DND-41 (cell line): Measurements from ENCODE around the gene NOL3.

ENCODE experiments used
- EZH2 ChIP-seq: IDR thresholded peaks from 3 replicates; pipeline ENCODE4 v1.6.1; 2012; ENCODE audit warnings: borderline replicate concordance, low read depth, mild to moderate bottlenecking, moderate library complexity, low read length, inconsistent platforms; ENCODE audit not compliant: severe bottlenecking
- TF ChIP-seq, protein P1 (sequence below): IDR thresholded peaks from 2 replicates; pipeline ENCODE4 v1.5.1; 2012; ENCODE audit warnings: borderline replicate concordance, low read length, moderate library complexity, mild to moderate bottlenecking; ENCODE audit not compliant: poor library complexity, severe bottlenecking; ENCODE audit errors: extremely low read depth

- TF ChIP-seq, protein P1, sequence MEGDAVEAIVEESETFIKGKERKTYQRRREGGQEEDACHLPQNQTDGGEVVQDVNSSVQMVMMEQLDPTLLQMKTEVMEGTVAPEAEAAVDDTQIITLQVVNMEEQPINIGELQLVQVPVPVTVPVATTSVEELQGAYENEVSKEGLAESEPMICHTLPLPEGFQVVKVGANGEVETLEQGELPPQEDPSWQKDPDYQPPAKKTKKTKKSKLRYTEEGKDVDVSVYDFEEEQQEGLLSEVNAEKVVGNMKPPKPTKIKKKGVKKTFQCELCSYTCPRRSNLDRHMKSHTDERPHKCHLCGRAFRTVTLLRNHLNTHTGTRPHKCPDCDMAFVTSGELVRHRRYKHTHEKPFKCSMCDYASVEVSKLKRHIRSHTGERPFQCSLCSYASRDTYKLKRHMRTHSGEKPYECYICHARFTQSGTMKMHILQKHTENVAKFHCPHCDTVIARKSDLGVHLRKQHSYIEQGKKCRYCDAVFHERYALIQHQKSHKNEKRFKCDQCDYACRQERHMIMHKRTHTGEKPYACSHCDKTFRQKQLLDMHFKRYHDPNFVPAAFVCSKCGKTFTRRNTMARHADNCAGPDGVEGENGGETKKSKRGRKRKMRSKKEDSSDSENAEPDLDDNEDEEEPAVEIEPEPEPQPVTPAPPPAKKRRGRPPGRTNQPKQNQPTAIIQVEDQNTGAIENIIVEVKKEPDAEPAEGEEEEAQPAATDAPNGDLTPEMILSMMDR, result no peak
- no peak for TF ChIP-seq EZH2
These were observed 761 bp downstream of the NOL3 start for GRCh38 chr16:67170949-67171649.
